K562 (cell line): Measurements from ENCODE around the gene THSD8. TPM values are rescaled to one million over a fixed set of nuclear protein-coding genes. Genes with fewer than 3 reads are reported as not detected.

Experiments
- CEBPG ChIP-seq, 3 experiments: fragments of 200-800 bp in 1 of 3; sonication (Bioruptor generic) in 1 of 3; sonication (generic) in 1 of 3; formaldehyde crosslinking in 1 of 3; IDR thresholded peaks in 2 of 3; conservative IDR thresholded peaks in 1 of 3; 2 replicates each; pipeline versions ENCODE4 v1.6.1 to v1.8.0; 2016 to 2022; ENCODE audit warnings: missing compliant biosample characterization in 2 of 3, missing genetic modification characterization in 2 of 3, mild to moderate bottlenecking in 1 of 3, missing genetic modification reagents in 1 of 3
- KAT7 ChIP-seq: sonication (generic); formaldehyde crosslinking; IDR thresholded peaks from 2 replicates; pipeline ENCODE4 v1.8.0; 2022; ENCODE audit warnings: missing genetic modification reagents, mild to moderate bottlenecking, borderline replicate concordance
- LCOR ChIP-seq: sonication (generic); formaldehyde crosslinking; IDR thresholded peaks from 2 replicates; pipeline ENCODE4 v1.8.0; 2022; ENCODE audit warnings: mild to moderate bottlenecking, missing genetic modification reagents
- NBN ChIP-seq: fragments of 450-650 bp; IDR thresholded peaks from 2 replicates; pipeline ENCODE4 v1.6.1; 2016; ENCODE audit warnings: low read depth, mild to moderate bottlenecking
- NR3C1 ChIP-seq: sonication (generic); formaldehyde crosslinking; IDR thresholded peaks from 2 replicates; pipeline ENCODE4 v1.8.1; 2022; ENCODE audit warnings: missing genetic modification reagents
- NRF1 ChIP-seq, 2 experiments: fragments of 450-650 bp; IDR thresholded peaks in 1 of 2; conservative IDR thresholded peaks in 1 of 2; 2 replicates each; pipeline ENCODE4 v1.6.1; 2014; ENCODE audit warnings: mild to moderate bottlenecking in 2 of 2
- TARDBP ChIP-seq: fragments of 450-650 bp; IDR thresholded peaks from 2 replicates; pipeline ENCODE4 v1.6.1; 2016
- TCF7L2 ChIP-seq: fragments of 150-350 bp; IDR thresholded peaks from 2 replicates; pipeline ENCODE4 v1.6.1; 2016; ENCODE audit warnings: low read depth, mild to moderate bottlenecking, low read length, moderate library complexity
- TFAM ChIP-seq: fragments of 250-450 bp; sonication (Bioruptor Pico); conservative IDR thresholded peaks from 2 replicates; pipeline ENCODE4 v1.5.0; 2021; ENCODE audit warnings: mild to moderate bottlenecking, moderate library complexity
- TOE1 ChIP-seq, 2 experiments: fragments of 450-650 bp in 1 of 2; sonication (generic) in 1 of 2; formaldehyde crosslinking in 1 of 2; IDR thresholded peaks; 2 replicates each; pipeline versions ENCODE4 v1.7.1 to v1.8.0; 2016 to 2022; ENCODE audit warnings: borderline replicate concordance in 2 of 2, mild to moderate bottlenecking in 2 of 2, antibody characterized with exemption in 1 of 2, inconsistent platforms in 1 of 2, low read depth in 1 of 2, missing genetic modification reagents in 1 of 2, moderate library complexity in 1 of 2
- ZNF696 ChIP-seq: fragments of 250-450 bp; sonication (Bioruptor Pico); conservative IDR thresholded peaks from 2 replicates; pipeline ENCODE4 v1.4.0; 2020; ENCODE audit warnings: mild to moderate bottlenecking, moderate library complexity
- ZNF785 ChIP-seq: fragments of 250-450 bp; sonication (Bioruptor Pico); IDR thresholded peaks from 2 replicates; pipeline ENCODE4 v1.4.0; 2020; ENCODE audit warnings: mild to moderate bottlenecking
- polyA plus RNA-seq, 8 experiments: library from polyadenylated mRNA; depleted of rRNA in 4 of 8; stranded (reverse) in 5 of 8; unstranded in 3 of 8; fragments of >200 nt; fragmentation: Nextera tagmentation in 2 of 8; fragmentation: Illumina TruSeq in 1 of 8; extraction: Ambion mirVana in 2 of 8; extraction: Trizol in 1 of 8; gene quantifications; 2 replicates each; pipeline versions ENCODE4 v1.2.1 to v1.2.3, GENCODE V29; 2011 to 2014; ENCODE audit warnings: inconsistent platforms in 1 of 8, missing spikeins in 1 of 8
- total RNA-seq, 7 experiments: library from RNA; depleted of rRNA in 6 of 7; stranded (reverse); fragments of >200 nt in 6 of 7; fragmentation: Illumina TruSeq in 2 of 7; extraction: Trizol in 2 of 7; gene quantifications; 2 replicates each; pipeline versions ENCODE4 v1.2.1 to v1.2.3, GENCODE V29; 2011 to 2021; ENCODE audit warnings: low replicate concordance in 1 of 7
- TF ChIP-seq, protein P1 (sequence below): sonication (generic); formaldehyde crosslinking; IDR thresholded peaks from 2 replicates; pipeline ENCODE4 v1.8.1; 2023; ENCODE audit warnings: missing genetic modification reagents, mild to moderate bottlenecking, borderline replicate concordance
- TF ChIP-seq, protein P2 (sequence below): fragments of 450-650 bp; IDR thresholded peaks from 2 replicates; pipeline ENCODE4 v1.6.1; 2016; ENCODE audit warnings: missing biosample characterization, missing genetic modification characterization
- TF ChIP-seq, protein P3 (sequence below): fragments of 250-450 bp; sonication (Bioruptor Pico); IDR thresholded peaks from 2 replicates; pipeline ENCODE4 v1.5.0; 2021; ENCODE audit warnings: mild to moderate bottlenecking, borderline replicate concordance
- TF ChIP-seq, protein P4 (sequence below): sonication (generic); formaldehyde crosslinking; IDR thresholded peaks from 2 replicates; pipeline ENCODE4 v1.8.1; 2022; ENCODE audit warnings: missing genetic modification reagents

Gene THSD8
- total and polyA plus RNA-seq, 9 of the 15 experiments (the other 6 are each of a cell fraction or from before 2014, with no cell fraction given): 8.4 to 42.4 (median 19.9) TPM; not detected in 2

DNA sequence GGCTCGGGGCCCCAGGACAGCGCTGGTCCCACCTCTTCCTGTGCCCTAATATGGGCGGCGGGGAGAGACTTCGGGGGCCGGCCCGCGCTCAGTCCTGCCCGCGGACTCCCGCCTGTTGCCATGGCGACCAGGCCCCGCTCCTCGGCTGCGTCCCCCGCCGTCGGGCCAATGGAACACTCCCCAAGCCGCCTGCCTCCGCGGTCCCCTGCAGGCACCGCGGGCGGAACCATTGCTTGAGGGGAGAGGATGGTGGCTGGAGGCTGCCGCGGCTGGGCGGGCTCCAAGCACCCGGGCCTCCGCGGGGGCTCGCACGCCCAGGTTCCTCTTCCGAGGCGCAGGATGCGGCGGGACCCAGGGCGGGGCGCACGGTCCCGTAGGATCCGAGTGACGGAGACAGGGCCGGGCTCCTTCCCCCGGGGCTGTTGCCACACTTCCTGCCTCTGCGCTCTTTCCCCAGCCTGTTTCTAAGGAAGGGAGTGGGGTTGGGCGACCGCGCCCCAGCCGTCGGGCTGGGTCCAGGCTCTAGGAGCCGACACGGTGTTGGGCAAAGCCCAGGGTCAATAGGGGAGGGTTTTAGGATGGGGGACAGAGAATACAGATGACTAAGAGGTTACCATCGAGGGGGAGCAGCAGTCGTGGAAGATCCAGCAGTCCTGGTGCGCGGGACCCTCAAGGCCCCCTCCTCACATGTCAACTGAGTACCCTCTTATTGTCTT lies 11.8 kb upstream of the THSD8 start (continued):
- TF ChIP-seq, protein P1, sequence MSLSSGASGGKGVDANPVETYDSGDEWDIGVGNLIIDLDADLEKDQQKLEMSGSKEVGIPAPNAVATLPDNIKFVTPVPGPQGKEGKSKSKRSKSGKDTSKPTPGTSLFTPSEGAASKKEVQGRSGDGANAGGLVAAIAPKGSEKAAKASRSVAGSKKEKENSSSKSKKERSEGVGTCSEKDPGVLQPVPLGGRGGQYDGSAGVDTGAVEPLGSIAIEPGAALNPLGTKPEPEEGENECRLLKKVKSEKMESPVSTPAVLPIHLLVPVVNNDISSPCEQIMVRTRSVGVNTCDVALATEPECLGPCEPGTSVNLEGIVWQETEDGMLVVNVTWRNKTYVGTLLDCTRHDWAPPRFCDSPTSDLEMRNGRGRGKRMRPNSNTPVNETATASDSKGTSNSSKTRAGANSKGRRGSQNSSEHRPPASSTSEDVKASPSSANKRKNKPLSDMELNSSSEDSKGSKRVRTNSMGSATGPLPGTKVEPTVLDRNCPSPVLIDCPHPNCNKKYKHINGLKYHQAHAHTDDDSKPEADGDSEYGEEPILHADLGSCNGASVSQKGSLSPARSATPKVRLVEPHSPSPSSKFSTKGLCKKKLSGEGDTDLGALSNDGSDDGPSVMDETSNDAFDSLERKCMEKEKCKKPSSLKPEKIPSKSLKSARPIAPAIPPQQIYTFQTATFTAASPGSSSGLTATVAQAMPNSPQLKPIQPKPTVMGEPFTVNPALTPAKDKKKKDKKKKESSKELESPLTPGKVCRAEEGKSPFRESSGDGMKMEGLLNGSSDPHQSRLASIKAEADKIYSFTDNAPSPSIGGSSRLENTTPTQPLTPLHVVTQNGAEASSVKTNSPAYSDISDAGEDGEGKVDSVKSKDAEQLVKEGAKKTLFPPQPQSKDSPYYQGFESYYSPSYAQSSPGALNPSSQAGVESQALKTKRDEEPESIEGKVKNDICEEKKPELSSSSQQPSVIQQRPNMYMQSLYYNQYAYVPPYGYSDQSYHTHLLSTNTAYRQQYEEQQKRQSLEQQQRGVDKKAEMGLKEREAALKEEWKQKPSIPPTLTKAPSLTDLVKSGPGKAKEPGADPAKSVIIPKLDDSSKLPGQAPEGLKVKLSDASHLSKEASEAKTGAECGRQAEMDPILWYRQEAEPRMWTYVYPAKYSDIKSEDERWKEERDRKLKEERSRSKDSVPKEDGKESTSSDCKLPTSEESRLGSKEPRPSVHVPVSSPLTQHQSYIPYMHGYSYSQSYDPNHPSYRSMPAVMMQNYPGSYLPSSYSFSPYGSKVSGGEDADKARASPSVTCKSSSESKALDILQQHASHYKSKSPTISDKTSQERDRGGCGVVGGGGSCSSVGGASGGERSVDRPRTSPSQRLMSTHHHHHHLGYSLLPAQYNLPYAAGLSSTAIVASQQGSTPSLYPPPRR (CRISPR knock-in tag): no peak
- TF ChIP-seq, protein P2, sequence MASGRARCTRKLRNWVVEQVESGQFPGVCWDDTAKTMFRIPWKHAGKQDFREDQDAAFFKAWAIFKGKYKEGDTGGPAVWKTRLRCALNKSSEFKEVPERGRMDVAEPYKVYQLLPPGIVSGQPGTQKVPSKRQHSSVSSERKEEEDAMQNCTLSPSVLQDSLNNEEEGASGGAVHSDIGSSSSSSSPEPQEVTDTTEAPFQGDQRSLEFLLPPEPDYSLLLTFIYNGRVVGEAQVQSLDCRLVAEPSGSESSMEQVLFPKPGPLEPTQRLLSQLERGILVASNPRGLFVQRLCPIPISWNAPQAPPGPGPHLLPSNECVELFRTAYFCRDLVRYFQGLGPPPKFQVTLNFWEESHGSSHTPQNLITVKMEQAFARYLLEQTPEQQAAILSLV (tag): no peak
- peak; percentile 82 for TF ChIP-seq CEBPG (CRISPR knock-in tag; IDR thresholded peaks at IDR 0.05)
- peak in 1 of 2 experiments; percentile 91; a peak in 3 of 4 replicates for TF ChIP-seq CEBPG (tag; conservative IDR thresholded peaks at IDR 0.05 in 1 of 2, IDR thresholded peaks at IDR 0.05 in 1 of 2)
- peak; percentile 39; the same call in 1 of the 2 replicates for TF ChIP-seq NBN
- TF ChIP-seq NR3C1 (CRISPR knock-in tag): no peak
- peak; percentile 78 to 79 for TF ChIP-seq NRF1 (conservative IDR thresholded peaks at IDR 0.05 in 1 of 2, IDR thresholded peaks at IDR 0.05 in 1 of 2)
- TF ChIP-seq LCOR (CRISPR knock-in tag): peak; percentile 58; the same call in 1 of the 2 replicates
- TF ChIP-seq TCF7L2: peak; percentile 96
- peak; percentile 58; the same call in 1 of the 2 replicates for TF ChIP-seq KAT7
- TF ChIP-seq, protein P3, sequence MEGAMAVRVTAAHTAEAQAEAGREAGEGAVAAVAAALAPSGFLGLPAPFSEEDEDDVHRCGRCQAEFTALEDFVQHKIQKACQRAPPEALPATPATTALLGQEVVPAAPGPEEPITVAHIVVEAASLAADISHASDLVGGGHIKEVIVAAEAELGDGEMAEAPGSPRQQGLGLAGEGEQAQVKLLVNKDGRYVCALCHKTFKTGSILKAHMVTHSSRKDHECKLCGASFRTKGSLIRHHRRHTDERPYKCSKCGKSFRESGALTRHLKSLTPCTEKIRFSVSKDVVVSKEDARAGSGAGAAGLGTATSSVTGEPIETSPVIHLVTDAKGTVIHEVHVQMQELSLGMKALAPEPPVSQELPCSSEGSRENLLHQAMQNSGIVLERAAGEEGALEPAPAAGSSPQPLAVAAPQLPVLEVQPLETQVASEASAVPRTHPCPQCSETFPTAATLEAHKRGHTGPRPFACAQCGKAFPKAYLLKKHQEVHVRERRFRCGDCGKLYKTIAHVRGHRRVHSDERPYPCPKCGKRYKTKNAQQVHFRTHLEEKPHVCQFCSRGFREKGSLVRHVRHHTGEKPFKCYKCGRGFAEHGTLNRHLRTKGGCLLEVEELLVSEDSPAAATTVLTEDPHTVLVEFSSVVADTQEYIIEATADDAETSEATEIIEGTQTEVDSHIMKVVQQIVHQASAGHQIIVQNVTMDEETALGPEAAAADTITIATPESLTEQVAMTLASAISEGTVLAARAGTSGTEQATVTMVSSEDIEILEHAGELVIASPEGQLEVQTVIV (CRISPR knock-in tag): no peak
- TF ChIP-seq ZNF696: no peak
- 0 out of 2 replicates have a peak, but pooled peaks have one; percentile 24 for TF ChIP-seq TARDBP
- no peak for TF ChIP-seq TFAM (CRISPR knock-in tag)
- TF ChIP-seq, protein P4, sequence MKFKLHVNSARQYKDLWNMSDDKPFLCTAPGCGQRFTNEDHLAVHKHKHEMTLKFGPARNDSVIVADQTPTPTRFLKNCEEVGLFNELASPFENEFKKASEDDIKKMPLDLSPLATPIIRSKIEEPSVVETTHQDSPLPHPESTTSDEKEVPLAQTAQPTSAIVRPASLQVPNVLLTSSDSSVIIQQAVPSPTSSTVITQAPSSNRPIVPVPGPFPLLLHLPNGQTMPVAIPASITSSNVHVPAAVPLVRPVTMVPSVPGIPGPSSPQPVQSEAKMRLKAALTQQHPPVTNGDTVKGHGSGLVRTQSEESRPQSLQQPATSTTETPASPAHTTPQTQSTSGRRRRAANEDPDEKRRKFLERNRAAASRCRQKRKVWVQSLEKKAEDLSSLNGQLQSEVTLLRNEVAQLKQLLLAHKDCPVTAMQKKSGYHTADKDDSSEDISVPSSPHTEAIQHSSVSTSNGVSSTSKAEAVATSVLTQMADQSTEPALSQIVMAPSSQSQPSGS (CRISPR knock-in tag): no peak
- no peak for TF ChIP-seq ZNF785 (CRISPR knock-in tag)
- peak; percentile 83 for TF ChIP-seq TOE1 (IDR thresholded peaks at IDR 0.05; ENCODE audit: borderline replicate concordance)
- no peak for TF ChIP-seq TOE1 (CRISPR knock-in tag; IDR thresholded peaks at IDR 0.05; ENCODE audit: borderline replicate concordance, low read depth)
